Measurements from ENCODE around the gene NUCKS1.

DNA sequence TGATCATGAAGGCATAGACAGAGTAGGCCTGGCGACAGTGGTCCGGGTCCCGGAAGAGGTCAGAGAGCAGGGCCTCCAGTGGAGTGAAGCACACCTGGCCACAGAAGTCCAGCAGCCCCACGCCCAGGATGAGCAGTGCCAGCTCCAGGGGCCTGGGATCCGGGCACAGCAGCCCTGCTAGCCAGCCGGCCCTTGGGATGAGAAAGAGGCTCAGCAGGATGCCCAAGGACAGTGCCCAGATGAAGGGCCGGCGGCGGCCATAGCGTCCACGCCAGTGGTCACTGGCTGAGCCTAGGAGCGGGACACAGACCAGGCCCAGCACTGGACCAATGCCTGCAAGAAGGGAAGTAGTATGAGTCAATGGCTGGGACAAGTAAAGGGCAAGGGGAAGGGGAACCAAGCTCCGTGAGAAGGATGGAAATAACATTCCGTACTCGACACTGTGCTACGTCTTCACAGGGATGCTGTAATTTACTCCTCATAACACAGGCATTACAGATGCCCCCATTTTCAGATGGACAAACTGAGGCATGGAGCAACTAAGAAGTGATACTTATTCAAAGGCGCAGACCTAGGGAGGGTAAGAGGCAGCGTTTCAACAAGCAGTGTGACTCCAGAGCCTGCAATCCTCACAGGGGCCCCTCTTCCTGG, 86.6 kb downstream of the NUCKS1 start:
- TF ChIP-seq, protein P1, sequence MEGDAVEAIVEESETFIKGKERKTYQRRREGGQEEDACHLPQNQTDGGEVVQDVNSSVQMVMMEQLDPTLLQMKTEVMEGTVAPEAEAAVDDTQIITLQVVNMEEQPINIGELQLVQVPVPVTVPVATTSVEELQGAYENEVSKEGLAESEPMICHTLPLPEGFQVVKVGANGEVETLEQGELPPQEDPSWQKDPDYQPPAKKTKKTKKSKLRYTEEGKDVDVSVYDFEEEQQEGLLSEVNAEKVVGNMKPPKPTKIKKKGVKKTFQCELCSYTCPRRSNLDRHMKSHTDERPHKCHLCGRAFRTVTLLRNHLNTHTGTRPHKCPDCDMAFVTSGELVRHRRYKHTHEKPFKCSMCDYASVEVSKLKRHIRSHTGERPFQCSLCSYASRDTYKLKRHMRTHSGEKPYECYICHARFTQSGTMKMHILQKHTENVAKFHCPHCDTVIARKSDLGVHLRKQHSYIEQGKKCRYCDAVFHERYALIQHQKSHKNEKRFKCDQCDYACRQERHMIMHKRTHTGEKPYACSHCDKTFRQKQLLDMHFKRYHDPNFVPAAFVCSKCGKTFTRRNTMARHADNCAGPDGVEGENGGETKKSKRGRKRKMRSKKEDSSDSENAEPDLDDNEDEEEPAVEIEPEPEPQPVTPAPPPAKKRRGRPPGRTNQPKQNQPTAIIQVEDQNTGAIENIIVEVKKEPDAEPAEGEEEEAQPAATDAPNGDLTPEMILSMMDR (IDR thresholded peaks at IDR 0.05): no peak
- no peak for TF ChIP-seq POLR2A (IDR thresholded peaks at IDR 0.05)
